ENCODE results near the gene KANSL2. TPM values are rescaled to one million over a fixed set of nuclear protein-coding genes. Genes with fewer than 3 reads are reported as not detected.
A peak's percentile ranks its signal among the peaks of the same experiment; 100 is the strongest.
"Not testable (repeated sequence)": the region's sequence is repeated elsewhere in the genome, so short reads cannot be mapped to it uniquely, and the experiment has no call there.

KANSL2 gene
- total RNA-seq, 1 experiment from 2014 or later = 26.2 TPM

- no peak for DNase-seq
- Mint-ChIP-seq H3K27ac (ENCODE audit: unreplicated experiment) (no peak overlapping the region), H3K27me3 (ENCODE audit: unreplicated experiment) (peaks cover 63% of the 10 kb centered on the region), H3K4me3 (ENCODE audit: low read depth, unreplicated experiment) (no peak overlapping the region), H3K4me1 (ENCODE audit: low read depth, unreplicated experiment) (no peaks in the 10 kb centered on the region), H3K9me3 (ENCODE audit: low read depth, unreplicated experiment) (no peaks in the 10 kb centered on the region), H3K36me3 (ENCODE audit: insufficient read depth, unreplicated experiment) (no peaks in the 10 kb centered on the region)
- no peak for TF ChIP-seq CTCF (IDR thresholded peaks at IDR 0.05; ENCODE audit: unreplicated experiment)
- no TSS peak for BruUV-seq (replicated peaks)
- CTCF ChIA-PET = no interaction called here
- intact Hi-C loops (cut with micrococcal nuclease; ENCODE audit: unreplicated experiment) = no loop called here
Measured at GRCh38 chr12:48630346-48630745, 51.7 kb downstream of the KANSL2 start.

GRCh38 chr12:48629541-48629940 lies 52.5 kb downstream of the KANSL2 start:
- no TSS peak for BruUV-seq (replicated peaks)
- CTCF ChIA-PET = no interaction called here
- Mint-ChIP-seq H3K4me1 (ENCODE audit: low read depth, unreplicated experiment) (no peaks in the 10 kb centered on the region), H3K27me3 (ENCODE audit: unreplicated experiment) (peaks cover 63% of the 10 kb centered on the region), H3K36me3 (ENCODE audit: insufficient read depth, unreplicated experiment) (no peaks in the 10 kb centered on the region), H3K9me3 (ENCODE audit: low read depth, unreplicated experiment) (no peaks in the 10 kb centered on the region), H3K4me3 (ENCODE audit: low read depth, unreplicated experiment) (no peak overlapping the region), H3K27ac (ENCODE audit: unreplicated experiment) (no peak overlapping the region)
- intact Hi-C loops (cut with micrococcal nuclease; ENCODE audit: unreplicated experiment) = no loop called here
- TF ChIP-seq CTCF (IDR thresholded peaks at IDR 0.05; ENCODE audit: unreplicated experiment) = no peak
- no peak for DNase-seq

- no peak for DNase-seq
- Mint-ChIP-seq H3K9me3 (ENCODE audit: low read depth, unreplicated experiment) (no peaks in the 10 kb centered on the region), H3K36me3 (ENCODE audit: insufficient read depth, unreplicated experiment) (no peaks in the 10 kb centered on the region), H3K4me3 (ENCODE audit: low read depth, unreplicated experiment) (no peak overlapping the region), H3K27ac (ENCODE audit: unreplicated experiment) (no peak overlapping the region), H3K27me3 (ENCODE audit: unreplicated experiment) (peaks cover 63% of the 10 kb centered on the region), H3K4me1 (ENCODE audit: low read depth, unreplicated experiment) (no peaks in the 10 kb centered on the region)
- TF ChIP-seq CTCF (IDR thresholded peaks at IDR 0.05; ENCODE audit: unreplicated experiment) = no peak
- BruUV-seq (replicated peaks) = no TSS peak
- intact Hi-C loops (cut with micrococcal nuclease; ENCODE audit: unreplicated experiment) = no loop called here
- CTCF ChIA-PET = no interaction called here
Measured at GRCh38 chr12:48627556-48627955, 54.5 kb downstream of the KANSL2 start.

GRCh38 chr12:48622997-48623396 lies 59.0 kb downstream of the KANSL2 start:
- not testable (repeated sequence) for H3K36me3 Mint-ChIP-seq (ENCODE audit: insufficient read depth, unreplicated experiment)

GRCh38 chr12:48618541-48618940 lies 63.5 kb downstream of the KANSL2 start:
- peaks cover 4% of the 10 kb centered on the region for H3K9me3 Mint-ChIP-seq (ENCODE audit: low read depth, unreplicated experiment)
- peak; percentile 65 for DNase-seq
- peaks cover 28% of the 10 kb centered on the region for H3K27me3 Mint-ChIP-seq (ENCODE audit: unreplicated experiment)
- no TSS peak for BruUV-seq (replicated peaks)
- intact Hi-C loops (cut with micrococcal nuclease; ENCODE audit: unreplicated experiment) = loop anchor here (1.0 to 10.0 kb wide), 2 partner anchors 76 to 434 kb away; partner anchors contain the start of gene CCDC184
- no peaks in the 10 kb centered on the region for H3K4me1 Mint-ChIP-seq (ENCODE audit: low read depth, unreplicated experiment)
- H3K36me3 Mint-ChIP-seq (ENCODE audit: insufficient read depth, unreplicated experiment) = no peaks in the 10 kb centered on the region
- CTCF ChIA-PET = interaction anchor here (0.7 to 2.0 kb wide), 6 partner anchors 45 to 713 kb away, joined by 3 to 30 read pairs (median 4); no protein-coding TSS in a partner anchor
- no peak overlapping the region for H3K4me3 Mint-ChIP-seq (ENCODE audit: low read depth, unreplicated experiment)
- peak; percentile 85 for TF ChIP-seq CTCF (IDR thresholded peaks at IDR 0.05; ENCODE audit: unreplicated experiment)
- no peak overlapping the region for H3K27ac Mint-ChIP-seq (ENCODE audit: unreplicated experiment)

More at GRCh38 chr12:48622997-48623396, 59.0 kb downstream of the KANSL2 start:
- BruUV-seq (replicated peaks); intact Hi-C loops (cut with micrococcal nuclease; ENCODE audit: unreplicated experiment); H3K27ac Mint-ChIP-seq (ENCODE audit: unreplicated experiment); H3K9me3 Mint-ChIP-seq (ENCODE audit: low read depth, unreplicated experiment); DNase-seq; H3K4me3 Mint-ChIP-seq (ENCODE audit: low read depth, unreplicated experiment); H3K4me1 Mint-ChIP-seq (ENCODE audit: low read depth, unreplicated experiment): not testable (repeated sequence)
- H3K27me3 Mint-ChIP-seq (ENCODE audit: unreplicated experiment) = peaks cover 39% of the 10 kb centered on the region
- CTCF ChIA-PET = interaction anchor here (0.6 kb wide), 1 partner anchor 538 kb away, joined by 4 read pairs; no protein-coding TSS in a partner anchor

All from Calu3 (cell line).